Lower lobe of right lung (tissue), 2 donors: ENCODE data around the gene AFTPH. TPM values are rescaled to one million over a fixed set of nuclear protein-coding genes. Genes with fewer than 3 reads are reported as not detected.

Source experiments
- ATAC-seq, 2 donors: fragments of 200-7000 bp; cut with Tn5 transposase; one replicate each; pipeline ENCODE4 v1.9.1; 2020 to 2022; ENCODE audit warnings: mild to moderate bottlenecking in 2 of 2, moderate library complexity in 2 of 2
- DNase-seq: peaks from one replicate; pipeline ENCODE4 v3.0.0-alpha.2; 2020
- H3K27ac ChIP-seq: fragments of 200-600 bp; one replicate; pipeline ENCODE4 v1.8.0; 2022
- H3K27me3 ChIP-seq: fragments of 200-600 bp; one replicate; pipeline ENCODE4 v1.8.0; 2022; ENCODE audit warnings: low read depth
- H3K36me3 ChIP-seq: fragments of 200-600 bp; one replicate; pipeline ENCODE4 v1.8.0; 2022; ENCODE audit warnings: mild to moderate bottlenecking
- H3K4me1 ChIP-seq: fragments of 200-600 bp; one replicate; pipeline ENCODE4 v1.8.0; 2022
- H3K4me3 ChIP-seq: fragments of 200-600 bp; one replicate; pipeline ENCODE4 v1.8.0; 2022; ENCODE audit warnings: mild to moderate bottlenecking
- H3K9me3 ChIP-seq: fragments of 200-600 bp; one replicate; pipeline ENCODE4 v1.8.0; 2022
- CTCF ChIP-seq: fragments of 200-600 bp; IDR thresholded peaks from one replicate; pipeline ENCODE4 v1.8.0; 2022; ENCODE audit warnings: antibody characterized with exemption, mild to moderate bottlenecking
- intact Hi-C: fragments of 100-400 bp; cut with DNase I; formaldehyde crosslinking; loops from one replicate; pipeline ENCODE4 v1.11.0; 2022
- total RNA-seq: library from RNA; stranded (reverse); fragmentation: NEBNext Ultra II Directional; extraction: Animal tissue kit (Norgen Biotek cat#: 25700); gene quantifications from one replicate; pipeline ENCODE4 v1.2.1, GENCODE V29; 2021
- donor health status: DM: no; HTN: yes; CAD: no; lungs with severe emphysema.

The AFTPH gene
- total RNA-seq, 1 donor from 2014 or later, result 42.6 TPM

GRCh38 chr2:64501946-64502345 lies 22.2 kb upstream of the AFTPH start:
- no peaks in the 10 kb centered on the region for H3K36me3 ChIP-seq
- H3K27ac ChIP-seq, result no peak overlapping the region
- DNase-seq (no peak), ATAC-seq (no peak)
- H3K4me1 ChIP-seq, result no peaks in the 10 kb centered on the region
- no peak overlapping the region for H3K4me3 ChIP-seq
- intact Hi-C loops, result no loop called here
- TF ChIP-seq CTCF, result no peak
- no peaks in the 10 kb centered on the region for H3K27me3 ChIP-seq
- no peaks in the 10 kb centered on the region for H3K9me3 ChIP-seq

GRCh38 chr2:64502860-64503259 lies 21.3 kb upstream of the AFTPH start:
- ATAC-seq (no peak), DNase-seq (no peak)
- H3K36me3 ChIP-seq, result no peaks in the 10 kb centered on the region
- no peaks in the 10 kb centered on the region for H3K4me1 ChIP-seq
- intact Hi-C loops, result no loop called here
- no peaks in the 10 kb centered on the region for H3K27me3 ChIP-seq
- H3K9me3 ChIP-seq, result no peaks in the 10 kb centered on the region
- H3K27ac ChIP-seq, result no peak overlapping the region
- H3K4me3 ChIP-seq, result no peak overlapping the region
- TF ChIP-seq CTCF, result no peak

- intact Hi-C loops, result no loop called here
- H3K27ac ChIP-seq, result no peak overlapping the region
- no peak for DNase-seq
- no peaks in the 10 kb centered on the region for H3K9me3 ChIP-seq
- no peak overlapping the region for H3K4me3 ChIP-seq
- no peaks in the 10 kb centered on the region for H3K4me1 ChIP-seq
- no peaks in the 10 kb centered on the region for H3K36me3 ChIP-seq
- no peaks in the 10 kb centered on the region for H3K27me3 ChIP-seq
- TF ChIP-seq CTCF, result no peak
- ATAC-seq, result peak; percentile 53 to 54
Measured at GRCh38 chr2:64504774-64505720, 19.1 kb upstream of the AFTPH start.

- ATAC-seq, result no peak
- Histone ChIP-seq H3K36me3 (no peaks in the 10 kb centered on the region), H3K4me1 (no peaks in the 10 kb centered on the region), H3K27ac (no peak overlapping the region), H3K4me3 (no peak overlapping the region), H3K9me3 (no peaks in the 10 kb centered on the region), H3K27me3 (no peaks in the 10 kb centered on the region)
- DNase-seq, result no peak
- TF ChIP-seq CTCF, result no peak
- intact Hi-C loops, result no loop called here
Measured at GRCh38 chr2:64506686-64507085, 17.4 kb upstream of the AFTPH start.

- TF ChIP-seq CTCF, result no peak
- Histone ChIP-seq H3K9me3 (no peaks in the 10 kb centered on the region), H3K27ac (no peak overlapping the region), H3K4me3 (no peak overlapping the region), H3K36me3 (no peaks in the 10 kb centered on the region), H3K27me3 (no peaks in the 10 kb centered on the region), H3K4me1 (no peaks in the 10 kb centered on the region)
- no peak for DNase-seq
- ATAC-seq, result no peak
- intact Hi-C loops, result no loop called here
Measured at GRCh38 chr2:64514008-64514407, 10.1 kb upstream of the AFTPH start.
